CD4-positive, alpha-beta memory T cell (primary cell): Measurements from ENCODE around the gene NANOGP8. TPM values are rescaled to one million over a fixed set of nuclear protein-coding genes. Genes with fewer than 3 reads are reported as not detected.
"Not testable (repeated sequence)": the region's sequence is repeated elsewhere in the genome, so short reads cannot be mapped to it uniquely, and the experiment has no call there.

Experiments
- CTCF ChIA-PET: fragments of 350-600 bp; sonication (Branson Sonifier 250); formaldehyde crosslinking; loops from one replicate; lab custom pipeline; 2021; ENCODE audit warnings: inconsistent platforms; ENCODE audit not compliant: partially characterized antibody; lab: Charles Lee
- POLR2A ChIA-PET: fragments of 350-600 bp; sonication (Branson Sonifier 250); formaldehyde crosslinking; loops from one replicate; lab custom pipeline; 2021; ENCODE audit not compliant: partially characterized antibody; lab: Charles Lee
- DNase-seq, 5 donors: peaks; one replicate each; pipeline versions ENCODE4 v3.0.0 to v3.0.0-alpha.2; 2020 to 2022; ENCODE audit warnings: mixed read lengths in 1 of 5
- H3K27ac ChIP-seq: one replicate; pipeline ENCODE4 v1.7.0; 2013; ENCODE audit warnings: low read depth, low read length
- H3K27me3 ChIP-seq: 2 replicates; pipeline ENCODE4 v1.7.0; 2013; ENCODE audit warnings: mild to moderate bottlenecking, low read length, moderate library complexity; ENCODE audit not compliant: insufficient read depth
- H3K36me3 ChIP-seq: 2 replicates; pipeline ENCODE4 v1.7.0; 2013; ENCODE audit warnings: mild to moderate bottlenecking, low read length, moderate library complexity; ENCODE audit not compliant: insufficient read depth
- H3K4me1 ChIP-seq: 2 replicates; pipeline ENCODE4 v1.7.0; 2013; ENCODE audit warnings: mild to moderate bottlenecking, low read length, moderate library complexity; ENCODE audit not compliant: insufficient read depth
- H3K4me3 ChIP-seq, 2 donors: one replicate each; pipeline ENCODE4 v1.7.0; 2013; ENCODE audit warnings: low read length in 2 of 2, mild to moderate bottlenecking in 1 of 2
- H3K9me3 ChIP-seq, 2 donors: one replicate each; pipeline ENCODE4 v1.7.0; 2013; ENCODE audit warnings: low read length in 2 of 2, control low read depth in 1 of 2; ENCODE audit not compliant: control insufficient read depth in 1 of 2
- H3K27ac Mint-ChIP-seq, 7 donors: one replicate each; pipeline ENCODE4 v1.8.0; 2020 to 2021; ENCODE audit warnings: mixed read lengths in 7 of 7, mild to moderate bottlenecking in 6 of 7, inconsistent platforms in 3 of 7, moderate library complexity in 3 of 7
- H3K27me3 Mint-ChIP-seq, 2 donors: one replicate each; pipeline ENCODE4 v1.8.0; 2020 to 2021; ENCODE audit warnings: mixed read lengths in 2 of 2
- H3K36me3 Mint-ChIP-seq, 2 donors: one replicate each; pipeline ENCODE4 v1.8.0; 2020 to 2021; ENCODE audit warnings: mixed read lengths in 2 of 2, inconsistent platforms in 1 of 2, mild to moderate bottlenecking in 1 of 2
- H3K4me1 Mint-ChIP-seq, 4 donors: one replicate each; pipeline ENCODE4 v1.8.0; 2020 to 2021; ENCODE audit warnings: mixed read lengths in 4 of 4, mild to moderate bottlenecking in 1 of 4
- H3K4me3 Mint-ChIP-seq, 8 donors: one replicate each; pipeline ENCODE4 v1.8.0; 2020 to 2021; ENCODE audit warnings: mixed read lengths in 8 of 8, mild to moderate bottlenecking in 7 of 8, moderate library complexity in 6 of 8, inconsistent platforms in 3 of 8
- H3K9me3 Mint-ChIP-seq, 8 donors: one replicate each; pipeline ENCODE4 v1.8.0; 2020 to 2021; ENCODE audit warnings: mixed read lengths in 8 of 8, mild to moderate bottlenecking in 5 of 8, inconsistent platforms in 3 of 8, moderate library complexity in 1 of 8
- intact Hi-C: fragments of 100-400 bp; cut with micrococcal nuclease; formaldehyde crosslinking; loops from one replicate; pipeline ENCODE4 v1.15.1; 2023
- polyA plus RNA-seq, 2 donors: library from polyadenylated mRNA; unstranded; fragments of 300-500 nt; fragmentation: Illumina TruSeq; gene quantifications; one replicate each; pipeline ENCODE4 v1.2.3, GENCODE V29; 2021
- total RNA-seq, 2 experiments: library from RNA; stranded (reverse); gene quantifications; one replicate each; pipeline ENCODE4 v1.2.3, GENCODE V29; 2021

NANOGP8 gene
- total RNA-seq (not detected), polyA plus RNA-seq (not detected)

DNA sequence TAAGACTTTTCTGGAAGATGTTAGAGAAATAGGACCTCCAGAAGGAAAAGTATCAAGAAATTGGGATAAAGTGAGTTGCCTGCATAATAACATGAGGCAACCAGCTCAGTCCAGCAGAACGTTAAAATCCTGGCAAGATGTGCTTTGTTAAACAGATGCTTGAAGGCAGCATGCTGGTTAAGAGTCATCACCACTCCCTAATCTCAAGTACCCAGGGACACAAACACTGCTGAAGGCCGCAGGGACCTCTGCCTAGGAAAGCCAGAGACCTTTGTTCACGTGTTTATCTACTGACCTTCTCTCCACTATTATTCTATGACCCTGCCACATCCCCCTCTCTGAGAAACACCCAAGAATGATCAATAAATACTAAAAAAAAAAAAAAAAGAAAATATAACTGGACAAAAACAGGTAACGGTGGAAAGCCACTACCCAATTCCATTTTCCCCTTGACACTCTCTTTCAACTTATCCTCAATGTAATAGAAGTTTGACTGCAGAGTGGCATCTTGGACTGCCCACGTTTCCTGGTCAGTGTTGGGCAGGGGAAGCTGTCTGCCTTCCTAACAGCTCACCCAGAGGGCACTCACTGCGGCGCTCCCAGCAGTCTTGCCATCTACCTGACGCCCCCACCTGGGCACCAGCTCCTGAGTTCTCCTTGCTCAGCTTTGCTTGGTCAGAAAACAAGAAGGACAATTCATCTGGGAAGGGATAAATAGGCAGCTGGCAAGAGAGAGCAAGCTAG lies at the start of gene NANOGP8:
TSS of gene NANOGP8 (minus strand) at position 120 of the 744 bp plus-strand sequence. CDS start 185 bp downstream, outside the sequence.
- H3K4me3 ChIP-seq, H3K36me3 Mint-ChIP-seq, H3K27me3 Mint-ChIP-seq, H3K9me3 ChIP-seq, CTCF ChIA-PET, DNase-seq, intact Hi-C loops, H3K27ac Mint-ChIP-seq, H3K27ac ChIP-seq, H3K4me1 ChIP-seq, H3K27me3 ChIP-seq, POLR2A ChIA-PET, H3K4me3 Mint-ChIP-seq, H3K36me3 ChIP-seq, H3K9me3 Mint-ChIP-seq, H3K4me1 Mint-ChIP-seq: not testable (repeated sequence)

GRCh38 chr15:35134299-35134698 lies 49.2 kb upstream of the NANOGP8 start:
- no peak overlapping the region for H3K27ac ChIP-seq
- H3K4me1 Mint-ChIP-seq, result no peaks in the 10 kb centered on the region
- no peak overlapping the region for H3K4me3 ChIP-seq
- H3K36me3 ChIP-seq, result no peaks in the 10 kb centered on the region
- H3K9me3 ChIP-seq, result no peaks in the 10 kb centered on the region
- no peaks in the 10 kb centered on the region for H3K27me3 ChIP-seq
- intact Hi-C loops, result no loop called here
- H3K36me3 Mint-ChIP-seq, result no peaks in the 10 kb centered on the region
- peaks cover 0 to 4% (median 0%) of the 10 kb centered on the region in 8 donors for H3K9me3 Mint-ChIP-seq
- H3K27me3 Mint-ChIP-seq, result peaks cover 0 to 1% of the 10 kb centered on the region in 2 donors
- no peak overlapping the region for H3K4me3 Mint-ChIP-seq
- POLR2A ChIA-PET, result no interaction called here
- H3K27ac Mint-ChIP-seq, result no peak overlapping the region
- no peak for DNase-seq
- no peaks in the 10 kb centered on the region for H3K4me1 ChIP-seq
- CTCF ChIA-PET, result no interaction called here

- no peaks in the 10 kb centered on the region for H3K4me1 Mint-ChIP-seq
- no peak overlapping the region for H3K27ac Mint-ChIP-seq
- no peak overlapping the region for H3K27ac ChIP-seq
- peaks cover 0 to 6% (median 0%) of the 10 kb centered on the region in 8 donors for H3K9me3 Mint-ChIP-seq
- no peak overlapping the region for H3K4me3 ChIP-seq
- no peaks in the 10 kb centered on the region for H3K36me3 ChIP-seq
- H3K36me3 Mint-ChIP-seq, result no peaks in the 10 kb centered on the region
- peaks cover 0 to 1% of the 10 kb centered on the region in 2 donors for H3K27me3 Mint-ChIP-seq
- intact Hi-C loops, result no loop called here
- no peaks in the 10 kb centered on the region for H3K4me1 ChIP-seq
- ChIA-PET POLR2A (no interaction called here), CTCF (no interaction called here)
- no peak overlapping the region for H3K4me3 Mint-ChIP-seq
- H3K27me3 ChIP-seq, result no peaks in the 10 kb centered on the region
- H3K9me3 ChIP-seq, result no peaks in the 10 kb centered on the region
- no peak for DNase-seq
These were observed 45.1 kb upstream of the NANOGP8 start for GRCh38 chr15:35130245-35130644.

- POLR2A ChIA-PET, result no interaction called here
- H3K4me3 Mint-ChIP-seq, result no peak overlapping the region
- H3K27ac ChIP-seq, result no peak overlapping the region
- no peak overlapping the region for H3K4me3 ChIP-seq
- CTCF ChIA-PET, result no interaction called here
- peaks cover 0 to 1% of the 10 kb centered on the region in 2 donors for H3K27me3 Mint-ChIP-seq
- H3K9me3 ChIP-seq, result no peaks in the 10 kb centered on the region
- no peaks in the 10 kb centered on the region for H3K27me3 ChIP-seq
- H3K9me3 Mint-ChIP-seq, result peaks cover 0 to 7% (median 0%) of the 10 kb centered on the region in 8 donors
- no peak overlapping the region for H3K27ac Mint-ChIP-seq
- intact Hi-C loops, result no loop called here
- H3K4me1 ChIP-seq, result no peaks in the 10 kb centered on the region
- H3K4me1 Mint-ChIP-seq, result no peaks in the 10 kb centered on the region
- DNase-seq, result no peak
- no peaks in the 10 kb centered on the region for H3K36me3 Mint-ChIP-seq
- no peaks in the 10 kb centered on the region for H3K36me3 ChIP-seq
These were observed 44.3 kb upstream of the NANOGP8 start for GRCh38 chr15:35129361-35129760.

GRCh38 chr15:35127717-35128116 lies 42.6 kb upstream of the NANOGP8 start:
- Histone ChIP-seq H3K4me3 (no peak overlapping the region), H3K4me1 (no peaks in the 10 kb centered on the region), H3K27ac (no peak overlapping the region), H3K27me3 (no peaks in the 10 kb centered on the region), H3K9me3 (no peaks in the 10 kb centered on the region), H3K36me3 (no peaks in the 10 kb centered on the region)
- H3K9me3 Mint-ChIP-seq, result peaks cover 0 to 8% (median 0%) of the 10 kb centered on the region in 8 donors
- no peak overlapping the region for H3K27ac Mint-ChIP-seq
- peaks cover 0 to 2% of the 10 kb centered on the region in 2 donors for H3K27me3 Mint-ChIP-seq
- no peaks in the 10 kb centered on the region for H3K36me3 Mint-ChIP-seq
- ChIA-PET POLR2A (no interaction called here), CTCF (no interaction called here)
- intact Hi-C loops, result no loop called here
- H3K4me3 Mint-ChIP-seq, result no peak overlapping the region
- no peak for DNase-seq
- H3K4me1 Mint-ChIP-seq, result no peaks in the 10 kb centered on the region

- H3K4me3 ChIP-seq, result no peak overlapping the region
- H3K4me1 ChIP-seq, result no peaks in the 10 kb centered on the region
- H3K9me3 Mint-ChIP-seq, result peaks cover 0 to 5% (median 0%) of the 10 kb centered on the region in 8 donors
- DNase-seq, result no peak
- POLR2A ChIA-PET, result no interaction called here
- H3K27me3 ChIP-seq, result no peaks in the 10 kb centered on the region
- no peak overlapping the region for H3K4me3 Mint-ChIP-seq
- no peaks in the 10 kb centered on the region for H3K36me3 Mint-ChIP-seq
- no peaks in the 10 kb centered on the region for H3K36me3 ChIP-seq
- no peaks in the 10 kb centered on the region for H3K4me1 Mint-ChIP-seq
- no peak overlapping the region for H3K27ac ChIP-seq
- peaks cover 0 to 2% of the 10 kb centered on the region in 2 donors for H3K27me3 Mint-ChIP-seq
- no peak overlapping the region for H3K27ac Mint-ChIP-seq
- H3K9me3 ChIP-seq, result no peaks in the 10 kb centered on the region
- CTCF ChIA-PET, result no interaction called here
- intact Hi-C loops, result no loop called here
These were observed 41.1 kb upstream of the NANOGP8 start for GRCh38 chr15:35126236-35126635.

- ChIA-PET POLR2A (no interaction called here), CTCF (no interaction called here)
- no peak for DNase-seq
- H3K4me1 Mint-ChIP-seq, result no peaks in the 10 kb centered on the region
- peaks cover 0 to 5% (median 0%) of the 10 kb centered on the region in 8 donors for H3K9me3 Mint-ChIP-seq
- H3K4me3 Mint-ChIP-seq, result no peak overlapping the region
- H3K4me3 ChIP-seq, result no peak overlapping the region
- no peaks in the 10 kb centered on the region for H3K27me3 ChIP-seq
- H3K4me1 ChIP-seq, result no peaks in the 10 kb centered on the region
- no peak overlapping the region for H3K27ac ChIP-seq
- H3K36me3 Mint-ChIP-seq, result no peaks in the 10 kb centered on the region
- intact Hi-C loops, result no loop called here
- H3K9me3 ChIP-seq, result no peaks in the 10 kb centered on the region
- H3K27ac Mint-ChIP-seq, result no peak overlapping the region
- H3K27me3 Mint-ChIP-seq, result peaks cover 0 to 3% of the 10 kb centered on the region in 2 donors
- H3K36me3 ChIP-seq, result no peaks in the 10 kb centered on the region
These were observed 38.6 kb upstream of the NANOGP8 start for GRCh38 chr15:35123743-35124142.
